PC-3 (cell line): ENCODE results near the gene OR5AR1.

Experiments
- EZH2 ChIP-seq: fragments of 300-600 bp; sonication (generic); IDR thresholded peaks from one replicate; pipeline ENCODE4 v1.6.1; 2017; ENCODE audit warnings: antibody characterized with exemption, mild to moderate bottlenecking, low read length; ENCODE audit not compliant: unreplicated experiment
- EZH2phosphoT487 ChIP-seq: fragments of 300-600 bp; sonication (generic); IDR thresholded peaks from 2 replicates; pipeline ENCODE4 v1.6.1; 2018; ENCODE audit warnings: mild to moderate bottlenecking, antibody characterized with exemption, low read length, borderline replicate concordance
- TF ChIP-seq, protein P1 (sequence below): fragments of 300-600 bp; sonication (generic); conservative IDR thresholded peaks from 2 replicates; pipeline ENCODE4 v1.5.1; 2017; ENCODE audit warnings: antibody characterized with exemption, low read depth, mild to moderate bottlenecking, low read length

DNA sequence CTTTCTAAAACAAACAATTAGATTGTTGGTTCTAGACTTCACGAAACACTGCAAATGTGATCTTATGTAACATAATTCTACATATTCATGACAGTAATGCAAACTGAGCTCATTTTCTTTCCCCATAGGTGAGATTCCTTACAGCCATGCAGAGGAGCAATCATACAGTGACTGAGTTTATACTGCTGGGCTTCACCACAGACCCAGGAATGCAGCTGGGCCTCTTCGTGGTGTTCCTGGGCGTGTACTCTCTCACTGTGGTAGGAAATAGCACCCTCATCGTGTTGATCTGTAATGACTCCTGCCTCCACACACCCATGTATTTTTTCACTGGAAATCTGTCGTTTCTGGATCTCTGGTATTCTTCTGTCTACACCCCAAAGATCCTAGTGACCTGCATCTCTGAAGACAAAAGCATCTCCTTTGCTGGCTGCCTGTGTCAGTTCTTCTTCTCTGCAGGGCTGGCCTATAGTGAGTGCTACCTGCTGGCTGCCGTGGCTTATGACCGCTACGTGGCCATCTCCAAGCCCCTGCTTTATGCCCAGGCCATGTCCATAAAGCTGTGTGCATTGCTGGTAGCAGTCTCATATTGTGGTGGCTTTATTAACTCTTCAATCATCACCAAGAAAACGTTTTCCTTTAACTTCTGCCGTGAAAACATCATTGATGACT, 36.9 kb downstream of the OR5AR1 start:
- TF ChIP-seq, protein P1, sequence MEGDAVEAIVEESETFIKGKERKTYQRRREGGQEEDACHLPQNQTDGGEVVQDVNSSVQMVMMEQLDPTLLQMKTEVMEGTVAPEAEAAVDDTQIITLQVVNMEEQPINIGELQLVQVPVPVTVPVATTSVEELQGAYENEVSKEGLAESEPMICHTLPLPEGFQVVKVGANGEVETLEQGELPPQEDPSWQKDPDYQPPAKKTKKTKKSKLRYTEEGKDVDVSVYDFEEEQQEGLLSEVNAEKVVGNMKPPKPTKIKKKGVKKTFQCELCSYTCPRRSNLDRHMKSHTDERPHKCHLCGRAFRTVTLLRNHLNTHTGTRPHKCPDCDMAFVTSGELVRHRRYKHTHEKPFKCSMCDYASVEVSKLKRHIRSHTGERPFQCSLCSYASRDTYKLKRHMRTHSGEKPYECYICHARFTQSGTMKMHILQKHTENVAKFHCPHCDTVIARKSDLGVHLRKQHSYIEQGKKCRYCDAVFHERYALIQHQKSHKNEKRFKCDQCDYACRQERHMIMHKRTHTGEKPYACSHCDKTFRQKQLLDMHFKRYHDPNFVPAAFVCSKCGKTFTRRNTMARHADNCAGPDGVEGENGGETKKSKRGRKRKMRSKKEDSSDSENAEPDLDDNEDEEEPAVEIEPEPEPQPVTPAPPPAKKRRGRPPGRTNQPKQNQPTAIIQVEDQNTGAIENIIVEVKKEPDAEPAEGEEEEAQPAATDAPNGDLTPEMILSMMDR = no peak
- TF ChIP-seq EZH2 (no peak), EZH2phosphoT487 (no peak)
